GM12878 (cell line): ENCODE measurements around the gene BCLAF1. TPM values are rescaled to one million over a fixed set of nuclear protein-coding genes. Genes with fewer than 3 reads are reported as not detected.

Experiments used
- CHD1 ChIP-seq: IDR thresholded peaks from 2 replicates; pipeline ENCODE4 v1.6.1; 2012; ENCODE audit warnings: low read depth, low read length, improper control_type of control experiment
- EED ChIP-seq: sonication (generic); IDR thresholded peaks from 2 replicates; pipeline ENCODE4 v1.6.1; 2016; ENCODE audit warnings: antibody characterized with exemption, low read depth
- ESRRA ChIP-seq: IDR thresholded peaks from 2 replicates; pipeline ENCODE4 v1.6.1; 2012; ENCODE audit warnings: mild to moderate bottlenecking, low read length, improper control_type of control experiment
- HCFC1 ChIP-seq: fragments of 150-350 bp; IDR thresholded peaks from 2 replicates; pipeline ENCODE4 v1.6.1; 2014; ENCODE audit warnings: low read length
- NBN ChIP-seq: fragments of 450-650 bp; IDR thresholded peaks from 2 replicates; pipeline ENCODE4 v1.6.1; 2016
- RAD21 ChIP-seq: IDR thresholded peaks from 2 replicates; pipeline ENCODE4 v1.6.1; 2011; ENCODE audit warnings: mild to moderate bottlenecking, low read depth, low read length, moderate library complexity; ENCODE audit not compliant: insufficient read depth
- SMAD1 ChIP-seq: fragments of 450-650 bp; IDR thresholded peaks from 2 replicates; pipeline ENCODE4 v1.6.1; 2018; ENCODE audit warnings: mild to moderate bottlenecking, low read depth; ENCODE audit not compliant: partially characterized antibody
- SP1 ChIP-seq: IDR thresholded peaks from one replicate; pipeline ENCODE4 v1.6.1; 2011; ENCODE audit warnings: low read depth, low read length
- TCF12 ChIP-seq: IDR thresholded peaks from 2 replicates; pipeline ENCODE4 v1.6.1; 2011; ENCODE audit warnings: low read depth, mild to moderate bottlenecking, low read length
- polyA plus RNA-seq, 11 experiments: library from polyadenylated mRNA; depleted of rRNA in 4 of 11; unstranded in 6 of 11; stranded (reverse) in 5 of 11; fragments of >200 nt; fragmentation: Nextera tagmentation in 4 of 11; fragmentation: Illumina TruSeq in 1 of 11; extraction: Ambion mirVana in 4 of 11; extraction: Trizol in 1 of 11; gene quantifications; 1 replicate in 1 of 11; 2 replicates in 10 of 11; pipeline versions ENCODE4 v1.2.1 to v1.2.3, GENCODE V29; 2011 to 2016; ENCODE audit warnings: inconsistent platforms in 2 of 11, missing spikeins in 2 of 11, low read depth in 1 of 11
- total RNA-seq, 4 experiments: library from RNA; depleted of rRNA in 3 of 4; stranded (reverse); fragments of >200 nt in 3 of 4; fragmentation: Illumina TruSeq in 1 of 4; extraction: Trizol in 1 of 4; gene quantifications; 2 replicates each; pipeline versions ENCODE4 v1.2.1 to v1.2.3, GENCODE V29; 2013 to 2021
- TF ChIP-seq, protein P1 (sequence below): IDR thresholded peaks from 2 replicates; pipeline ENCODE4 v1.6.1; 2012; ENCODE audit warnings: mild to moderate bottlenecking, low read depth, low read length
- TF ChIP-seq, protein P2 (sequence below): fragments of 450-650 bp; IDR thresholded peaks from 2 replicates; pipeline ENCODE4 v1.6.1; 2017; ENCODE audit warnings: antibody characterized with exemption, mild to moderate bottlenecking, moderate library complexity
- TF ChIP-seq, protein P3 (sequence below): IDR thresholded peaks from 2 replicates; pipeline ENCODE4 v1.6.1; 2012; ENCODE audit warnings: low read depth, low read length, improper control_type of control experiment

BCLAF1 gene
- total and polyA plus RNA-seq, 10 of the 15 experiments (the other 5 are each of a cell fraction or from before 2014, with no cell fraction given), result 56.0 to 223 (median 114) TPM

DNA sequence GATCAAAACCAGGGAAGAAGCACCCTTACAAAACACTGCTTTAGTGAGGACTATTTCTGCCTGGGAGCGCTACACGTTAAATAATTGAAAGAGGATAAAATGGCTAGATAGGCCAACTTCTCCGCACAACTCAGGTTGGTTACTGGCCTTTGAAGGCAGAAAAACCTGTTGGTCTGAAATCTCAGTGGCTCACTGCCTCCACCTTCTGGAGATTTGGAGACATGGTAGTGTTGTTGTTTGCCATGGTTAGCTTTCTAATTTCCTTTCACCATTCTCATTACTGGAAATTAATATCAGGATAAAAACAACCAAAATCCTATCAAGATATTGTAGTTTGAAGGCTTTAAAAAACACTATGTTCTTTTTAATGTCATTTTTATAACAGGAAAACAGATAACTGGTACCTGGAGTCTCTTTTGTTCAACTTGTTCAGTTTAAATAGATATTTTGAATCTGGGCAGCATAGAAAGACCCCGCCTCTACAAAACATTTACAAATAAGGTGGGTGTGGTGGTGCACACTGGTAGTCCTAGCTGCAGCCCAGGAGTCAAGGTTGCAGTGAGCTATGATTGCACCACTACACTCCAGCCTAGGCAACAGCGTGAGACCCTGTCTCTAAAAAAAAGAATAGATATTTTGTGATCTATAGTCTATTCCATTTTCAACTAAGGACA, 27.5 kb upstream of the BCLAF1 start (continued):
- TF ChIP-seq, protein P1, sequence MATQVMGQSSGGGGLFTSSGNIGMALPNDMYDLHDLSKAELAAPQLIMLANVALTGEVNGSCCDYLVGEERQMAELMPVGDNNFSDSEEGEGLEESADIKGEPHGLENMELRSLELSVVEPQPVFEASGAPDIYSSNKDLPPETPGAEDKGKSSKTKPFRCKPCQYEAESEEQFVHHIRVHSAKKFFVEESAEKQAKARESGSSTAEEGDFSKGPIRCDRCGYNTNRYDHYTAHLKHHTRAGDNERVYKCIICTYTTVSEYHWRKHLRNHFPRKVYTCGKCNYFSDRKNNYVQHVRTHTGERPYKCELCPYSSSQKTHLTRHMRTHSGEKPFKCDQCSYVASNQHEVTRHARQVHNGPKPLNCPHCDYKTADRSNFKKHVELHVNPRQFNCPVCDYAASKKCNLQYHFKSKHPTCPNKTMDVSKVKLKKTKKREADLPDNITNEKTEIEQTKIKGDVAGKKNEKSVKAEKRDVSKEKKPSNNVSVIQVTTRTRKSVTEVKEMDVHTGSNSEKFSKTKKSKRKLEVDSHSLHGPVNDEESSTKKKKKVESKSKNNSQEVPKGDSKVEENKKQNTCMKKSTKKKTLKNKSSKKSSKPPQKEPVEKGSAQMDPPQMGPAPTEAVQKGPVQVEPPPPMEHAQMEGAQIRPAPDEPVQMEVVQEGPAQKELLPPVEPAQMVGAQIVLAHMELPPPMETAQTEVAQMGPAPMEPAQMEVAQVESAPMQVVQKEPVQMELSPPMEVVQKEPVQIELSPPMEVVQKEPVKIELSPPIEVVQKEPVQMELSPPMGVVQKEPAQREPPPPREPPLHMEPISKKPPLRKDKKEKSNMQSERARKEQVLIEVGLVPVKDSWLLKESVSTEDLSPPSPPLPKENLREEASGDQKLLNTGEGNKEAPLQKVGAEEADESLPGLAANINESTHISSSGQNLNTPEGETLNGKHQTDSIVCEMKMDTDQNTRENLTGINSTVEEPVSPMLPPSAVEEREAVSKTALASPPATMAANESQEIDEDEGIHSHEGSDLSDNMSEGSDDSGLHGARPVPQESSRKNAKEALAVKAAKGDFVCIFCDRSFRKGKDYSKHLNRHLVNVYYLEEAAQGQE, result no peak
- TF ChIP-seq CHD1, result no peak
- TF ChIP-seq, protein P2, sequence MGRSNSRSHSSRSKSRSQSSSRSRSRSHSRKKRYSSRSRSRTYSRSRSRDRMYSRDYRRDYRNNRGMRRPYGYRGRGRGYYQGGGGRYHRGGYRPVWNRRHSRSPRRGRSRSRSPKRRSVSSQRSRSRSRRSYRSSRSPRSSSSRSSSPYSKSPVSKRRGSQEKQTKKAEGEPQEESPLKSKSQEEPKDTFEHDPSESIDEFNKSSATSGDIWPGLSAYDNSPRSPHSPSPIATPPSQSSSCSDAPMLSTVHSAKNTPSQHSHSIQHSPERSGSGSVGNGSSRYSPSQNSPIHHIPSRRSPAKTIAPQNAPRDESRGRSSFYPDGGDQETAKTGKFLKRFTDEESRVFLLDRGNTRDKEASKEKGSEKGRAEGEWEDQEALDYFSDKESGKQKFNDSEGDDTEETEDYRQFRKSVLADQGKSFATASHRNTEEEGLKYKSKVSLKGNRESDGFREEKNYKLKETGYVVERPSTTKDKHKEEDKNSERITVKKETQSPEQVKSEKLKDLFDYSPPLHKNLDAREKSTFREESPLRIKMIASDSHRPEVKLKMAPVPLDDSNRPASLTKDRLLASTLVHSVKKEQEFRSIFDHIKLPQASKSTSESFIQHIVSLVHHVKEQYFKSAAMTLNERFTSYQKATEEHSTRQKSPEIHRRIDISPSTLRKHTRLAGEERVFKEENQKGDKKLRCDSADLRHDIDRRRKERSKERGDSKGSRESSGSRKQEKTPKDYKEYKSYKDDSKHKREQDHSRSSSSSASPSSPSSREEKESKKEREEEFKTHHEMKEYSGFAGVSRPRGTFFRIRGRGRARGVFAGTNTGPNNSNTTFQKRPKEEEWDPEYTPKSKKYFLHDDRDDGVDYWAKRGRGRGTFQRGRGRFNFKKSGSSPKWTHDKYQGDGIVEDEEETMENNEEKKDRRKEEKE, result no peak
- TF ChIP-seq NBN, result no peak
- TF ChIP-seq EED, result no peak
- TF ChIP-seq, protein P3, sequence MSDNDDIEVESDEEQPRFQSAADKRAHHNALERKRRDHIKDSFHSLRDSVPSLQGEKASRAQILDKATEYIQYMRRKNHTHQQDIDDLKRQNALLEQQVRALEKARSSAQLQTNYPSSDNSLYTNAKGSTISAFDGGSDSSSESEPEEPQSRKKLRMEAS, result no peak
- TF ChIP-seq TCF12, result no peak
- TF ChIP-seq RAD21, result peak; percentile 89
- no peak for TF ChIP-seq HCFC1
- no peak for TF ChIP-seq ESRRA
- no peak for TF ChIP-seq SP1
- no peak for TF ChIP-seq SMAD1
